BLaER1 (cell line): Measurements from ENCODE around the gene SH2B2.

Experiments
- H3K27ac ChIP-seq: shearing (Covaris generic); formaldehyde crosslinking; 2 replicates; pipeline ENCODE4 v1.8.1; 2022
- H3K27me3 ChIP-seq: shearing (Covaris generic); formaldehyde crosslinking; 2 replicates; pipeline ENCODE4 v1.8.1; 2022
- H3K36me3 ChIP-seq: shearing (Covaris generic); formaldehyde crosslinking; 2 replicates; pipeline ENCODE4 v1.8.1; 2022
- H3K4me1 ChIP-seq: shearing (Covaris generic); formaldehyde crosslinking; 2 replicates; pipeline ENCODE4 v1.8.1; 2022
- H3K4me2 ChIP-seq: shearing (Covaris generic); formaldehyde crosslinking; 2 replicates; pipeline ENCODE4 v1.8.1; 2022
- H3K4me3 ChIP-seq: shearing (Covaris generic); formaldehyde crosslinking; 2 replicates; pipeline ENCODE4 v1.8.1; 2022
- H3K9ac ChIP-seq: shearing (Covaris generic); formaldehyde crosslinking; 2 replicates; pipeline ENCODE4 v1.8.1; 2022
- H3K9me3 ChIP-seq: shearing (Covaris generic); formaldehyde crosslinking; 2 replicates; pipeline ENCODE4 v1.8.1; 2022
- H4K20me1 ChIP-seq: shearing (Covaris generic); formaldehyde crosslinking; 2 replicates; pipeline ENCODE4 v1.8.1; 2022
- Cebpa-rat ChIP-seq: shearing (Covaris generic); IDR thresholded peaks from 2 replicates; pipeline ENCODE4 v1.8.1; 2022

The SH2B2 gene

GRCh38 chr7:102286237-102287110, at the start of gene SH2B2:
SH2B2 (plus strand) TSS chr7:102286868; CDS start chr7:102300551, 13,683 bp downstream.
- H3K4me1 ChIP-seq, result peaks cover 72% of the 10 kb centered on the region
- H3K4me2 ChIP-seq, result peak within 1 kb of the TSS; percentile 100
- no peaks in the 10 kb centered on the region; the same call in 1 of the 2 replicates for H3K27me3 ChIP-seq
- peak within 1 kb of the TSS; percentile 93 for H3K4me3 ChIP-seq
- no peaks in the 10 kb centered on the region for H3K9me3 ChIP-seq
- TF ChIP-seq Cebpa-rat, result peak; percentile 96
- H3K27ac ChIP-seq, result peak within 1 kb of the TSS; percentile 92
- peaks cover 10% of the 10 kb centered on the region; the same call in 1 of the 2 replicates for H3K36me3 ChIP-seq
- peaks cover 59% of the 10 kb centered on the region for H4K20me1 ChIP-seq
- peak within 1 kb of the TSS; percentile 87 for H3K9ac ChIP-seq

- Histone ChIP-seq H3K27ac (no peak overlapping the region; the same call in 1 of the 2 replicates), H3K4me2 (peak overlapping the region; percentile 30; the same call in 1 of the 2 replicates), H3K9me3 (no peaks in the 10 kb centered on the region), H3K36me3 (peaks cover 94% of the 10 kb centered on the region), H3K9ac (no peak overlapping the region), H3K4me3 (no peak overlapping the region), H3K4me1 (peaks cover 29% of the 10 kb centered on the region), H3K27me3 (no peaks in the 10 kb centered on the region), H4K20me1 (peaks cover 54% of the 10 kb centered on the region)
- no peak for TF ChIP-seq Cebpa-rat
These were observed 47.4 kb upstream of the SH2B2 start for GRCh38 chr7:102239206-102239820.

GRCh38 chr7:102241431-102241830, 45.2 kb upstream of the SH2B2 start:
- peaks cover 97% of the 10 kb centered on the region for H3K36me3 ChIP-seq
- no peak for TF ChIP-seq Cebpa-rat
- peaks cover 15% of the 10 kb centered on the region for H3K4me1 ChIP-seq
- H3K27me3 ChIP-seq, result no peaks in the 10 kb centered on the region
- no peak overlapping the region for H3K27ac ChIP-seq
- H3K4me3 ChIP-seq, result no peak overlapping the region
- no peaks in the 10 kb centered on the region for H3K9me3 ChIP-seq
- H3K4me2 ChIP-seq, result no peak overlapping the region
- H4K20me1 ChIP-seq, result peaks cover 64% of the 10 kb centered on the region
- no peak overlapping the region for H3K9ac ChIP-seq

- peaks cover 52% of the 10 kb centered on the region for H4K20me1 ChIP-seq
- H3K4me3 ChIP-seq, result no peak overlapping the region
- H3K9me3 ChIP-seq, result no peaks in the 10 kb centered on the region
- no peaks in the 10 kb centered on the region for H3K27me3 ChIP-seq
- no peak overlapping the region for H3K27ac ChIP-seq
- H3K36me3 ChIP-seq, result peaks cover 100% of the 10 kb centered on the region
- TF ChIP-seq Cebpa-rat, result no peak
- no peak overlapping the region for H3K4me2 ChIP-seq
- H3K4me1 ChIP-seq, result peaks cover 9% of the 10 kb centered on the region
- H3K9ac ChIP-seq, result no peak overlapping the region
These were observed 42.1 kb upstream of the SH2B2 start for GRCh38 chr7:102244601-102245000.

- TF ChIP-seq Cebpa-rat, result no peak
- no peak overlapping the region for H3K4me2 ChIP-seq
- H3K27ac ChIP-seq, result no peak overlapping the region
- no peak overlapping the region for H3K4me3 ChIP-seq
- H3K9me3 ChIP-seq, result no peaks in the 10 kb centered on the region
- H3K36me3 ChIP-seq, result peaks cover 82% of the 10 kb centered on the region
- peaks cover 32% of the 10 kb centered on the region for H3K4me1 ChIP-seq
- H3K9ac ChIP-seq, result no peak overlapping the region
- H4K20me1 ChIP-seq, result peaks cover 59% of the 10 kb centered on the region
- no peaks in the 10 kb centered on the region for H3K27me3 ChIP-seq
These were observed 38.6 kb upstream of the SH2B2 start for GRCh38 chr7:102248081-102248455.

GRCh38 chr7:102248456-102249395, 37.9 kb upstream of the SH2B2 start:
- TF ChIP-seq Cebpa-rat, result no peak
- Histone ChIP-seq H3K9ac (no peak overlapping the region), H3K9me3 (no peaks in the 10 kb centered on the region), H3K27ac (no peak overlapping the region), H3K4me3 (no peak overlapping the region), H4K20me1 (peaks cover 59% of the 10 kb centered on the region), H3K4me1 (peaks cover 36% of the 10 kb centered on the region), H3K4me2 (no peak overlapping the region), H3K27me3 (no peaks in the 10 kb centered on the region), H3K36me3 (peaks cover 82% of the 10 kb centered on the region)

- Histone ChIP-seq H3K4me3 (peak overlapping the region; percentile 20; the same call in 1 of the 2 replicates), H3K27me3 (no peaks in the 10 kb centered on the region), H3K9ac (peak overlapping the region; percentile 62), H3K9me3 (no peaks in the 10 kb centered on the region), H3K36me3 (peaks cover 76% of the 10 kb centered on the region), H3K4me1 (peaks cover 41% of the 10 kb centered on the region), H3K4me2 (peak overlapping the region; percentile 83), H3K27ac (peak overlapping the region; percentile 72), H4K20me1 (peaks cover 42% of the 10 kb centered on the region)
- TF ChIP-seq Cebpa-rat, result no peak
These were observed 34.9 kb upstream of the SH2B2 start for GRCh38 chr7:102251531-102252365.

- peaks cover 41% of the 10 kb centered on the region for H3K4me1 ChIP-seq
- TF ChIP-seq Cebpa-rat, result no peak
- no peaks in the 10 kb centered on the region for H3K27me3 ChIP-seq
- H4K20me1 ChIP-seq, result peaks cover 42% of the 10 kb centered on the region
- peak overlapping the region; percentile 83 for H3K4me2 ChIP-seq
- peak overlapping the region; percentile 72 for H3K27ac ChIP-seq
- H3K36me3 ChIP-seq, result peaks cover 71% of the 10 kb centered on the region
- H3K9me3 ChIP-seq, result no peaks in the 10 kb centered on the region
- H3K4me3 ChIP-seq, result peak overlapping the region; percentile 20; the same call in 1 of the 2 replicates
- H3K9ac ChIP-seq, result peak overlapping the region; percentile 62
These were observed 34.2 kb upstream of the SH2B2 start for GRCh38 chr7:102252366-102252982.
